Body of pancreas (tissue), 4 donors: ENCODE results near the gene TCP10L. TPM values are rescaled to one million over a fixed set of nuclear protein-coding genes. Genes with fewer than 3 reads are reported as not detected.

Source experiments
- ATAC-seq: fragments of 150-250 bp; one replicate; pipeline ENCODE4 v1.9.1; 2016
- DNase-seq, 4 donors: peaks; one replicate each; pipeline ENCODE4 v3.0.0-alpha.2; 2019
- H3K27ac ChIP-seq, 4 donors: fragments of 200-600 bp; sonication (generic); 1 replicate in 3 of 4; 2 replicates in 1 of 4; pipeline versions ENCODE4 v1.5.1 to v1.6.1; 2016 to 2019; ENCODE audit warnings: mild to moderate bottlenecking in 1 of 4, mixed read lengths in 1 of 4, moderate library complexity in 1 of 4
- H3K27me3 ChIP-seq, 2 donors: fragments of 200-600 bp; sonication (generic); one replicate each; pipeline ENCODE4 v1.6.0; 2016; ENCODE audit warnings: mild to moderate bottlenecking in 1 of 2
- H3K36me3 ChIP-seq, 2 donors: fragments of 200-600 bp; sonication (generic); replicated peaks in 1 of 2; 2 replicates each; pipeline ENCODE4 v1.5.1; 2016; ENCODE audit warnings: low read depth in 2 of 2; ENCODE audit not compliant: insufficient read depth in 1 of 2
- H3K4me1 ChIP-seq: fragments of 200-600 bp; sonication (generic); one replicate; pipeline ENCODE4 v1.6.0; 2016
- H3K4me3 ChIP-seq, 2 donors: fragments of 200-600 bp; sonication (generic); 1 replicate in 1 of 2; 2 replicates in 1 of 2; pipeline ENCODE4 v1.5.1; 2016 to 2019
- H3K9me3 ChIP-seq, 3 donors: fragments of 200-600 bp; sonication (generic); 1 replicate in 2 of 3; 2 replicates in 1 of 3; pipeline ENCODE4 v1.5.1; 2016
- CTCF ChIP-seq, 7 experiments: fragments of 450-650 bp in 4 of 7; fragments of 200-600 bp in 3 of 7; sonication (generic) in 3 of 7; IDR thresholded peaks; one replicate each; pipeline ENCODE4 v1.5.1; 2016 to 2019; ENCODE audit warnings: antibody characterized with exemption in 7 of 7
- POLR2A ChIP-seq, 3 donors: fragments of 450-650 bp; IDR thresholded peaks; one replicate each; pipeline ENCODE4 v1.6.1; 2016; ENCODE audit warnings: antibody characterized with exemption in 3 of 3, mild to moderate bottlenecking in 2 of 3
- WGBS, 2 donors: methylation state at CpG; one replicate each; pipeline ENCODE4 v1.1.5; 2017; 5-methylcytosine and 5-hydroxymethylcytosine counted together
- intact Hi-C: fragments of 100-400 bp; cut with DNase I; formaldehyde crosslinking; loops from one replicate; pipeline ENCODE4 v1.15.1; 2023
- total RNA-seq, 2 donors: library from RNA; depleted of rRNA; stranded (reverse); fragments of >200 nt; gene quantifications; one replicate each; pipeline ENCODE4 v1.1.0, GENCODE V29; 2016

The TCP10L gene
- total RNA-seq, 2 donors from 2014 or later = 0.26 TPM; not detected in 1

- no peaks in the 10 kb centered on the region for H3K36me3 ChIP-seq
- no peaks in the 10 kb centered on the region for H3K27me3 ChIP-seq
- H3K4me1 ChIP-seq = peaks cover 8% of the 10 kb centered on the region
- H3K9me3 ChIP-seq = no peaks in the 10 kb centered on the region
- DNase-seq (peak; percentile 80 to 91 (median 88)), ATAC-seq (peak; percentile 95)
- no peak overlapping the region for H3K4me3 ChIP-seq
- H3K27ac ChIP-seq = peak overlapping the region in 1 of 4 donors; percentile 46
- intact Hi-C loops = no loop called here
- TF ChIP-seq CTCF (IDR thresholded peaks at IDR 0.05) (no peak), POLR2A (IDR thresholded peaks at IDR 0.05) (no peak)
- 31 to 34% methylated on average over 3 of the region's 3 CpGs for WGBS, 2 donors
These were observed 47.8 kb downstream of the TCP10L start for GRCh38 chr21:32537569-32537881.

- no peaks in the 10 kb centered on the region for H3K36me3 ChIP-seq
- 95 to 96% methylated on average over 7 of the region's 7 CpGs for WGBS, 2 donors
- DNase-seq (no peak), ATAC-seq (no peak)
- intact Hi-C loops = no loop called here
- H3K27ac ChIP-seq = no peak overlapping the region
- H3K4me3 ChIP-seq = no peak overlapping the region
- H3K27me3 ChIP-seq = no peaks in the 10 kb centered on the region
- TF ChIP-seq CTCF (IDR thresholded peaks at IDR 0.05) = no peak
- TF ChIP-seq POLR2A (IDR thresholded peaks at IDR 0.05) = no peak
- H3K9me3 ChIP-seq = no peaks in the 10 kb centered on the region
- H3K4me1 ChIP-seq = peaks cover 8% of the 10 kb centered on the region
These were observed 49.7 kb downstream of the TCP10L start for GRCh38 chr21:32535612-32536011.

- 83 to 91% methylated on average over 8 of the region's 8 CpGs for WGBS, 2 donors
- H3K36me3 ChIP-seq = no peaks in the 10 kb centered on the region
- no peak for DNase-seq
- H3K4me1 ChIP-seq = peaks cover 8% of the 10 kb centered on the region
- TF ChIP-seq POLR2A (IDR thresholded peaks at IDR 0.05) (no peak), CTCF (IDR thresholded peaks at IDR 0.05) (no peak)
- ATAC-seq = no peak
- intact Hi-C loops = no loop called here
- H3K4me3 ChIP-seq = no peak overlapping the region
- no peak overlapping the region for H3K27ac ChIP-seq
- H3K9me3 ChIP-seq = no peaks in the 10 kb centered on the region
- no peaks in the 10 kb centered on the region for H3K27me3 ChIP-seq
These were observed 51.2 kb downstream of the TCP10L start for GRCh38 chr21:32534113-32534512.

- no peaks in the 10 kb centered on the region for H3K36me3 ChIP-seq
- TF ChIP-seq CTCF (IDR thresholded peaks at IDR 0.05) (no peak), POLR2A (IDR thresholded peaks at IDR 0.05) (no peak)
- WGBS, 2 donors = 95 to 100% methylated on average over 7 of the region's 7 CpGs
- intact Hi-C loops = no loop called here
- ATAC-seq (no peak), DNase-seq (no peak)
- H3K4me1 ChIP-seq = peaks cover 8% of the 10 kb centered on the region
- no peak overlapping the region for H3K4me3 ChIP-seq
- H3K27me3 ChIP-seq = no peaks in the 10 kb centered on the region
- H3K27ac ChIP-seq = no peak overlapping the region
- no peaks in the 10 kb centered on the region for H3K9me3 ChIP-seq
These were observed 51.7 kb downstream of the TCP10L start for GRCh38 chr21:32533611-32534010.

GRCh38 chr21:32533053-32533452 lies 52.3 kb downstream of the TCP10L start:
- no peak for ATAC-seq
- TF ChIP-seq CTCF (IDR thresholded peaks at IDR 0.05) (no peak), POLR2A (IDR thresholded peaks at IDR 0.05) (no peak)
- intact Hi-C loops = no loop called here
- no peaks in the 10 kb centered on the region for H3K27me3 ChIP-seq
- H3K36me3 ChIP-seq = no peaks in the 10 kb centered on the region
- H3K4me3 ChIP-seq = no peak overlapping the region
- DNase-seq = no peak
- peaks cover 8% of the 10 kb centered on the region for H3K4me1 ChIP-seq
- WGBS, 2 donors = 60 to 65% methylated on average over 2 to 4 of the region's 4 CpGs
- no peak overlapping the region for H3K27ac ChIP-seq
- H3K9me3 ChIP-seq = no peaks in the 10 kb centered on the region
